Mesothelial cell of epicardium (in vitro differentiated cells): Measurements from ENCODE around the gene ATP8A1. TPM values are rescaled to one million over a fixed set of nuclear protein-coding genes. Genes with fewer than 3 reads are reported as not detected.

ENCODE experiments used
- DNase-seq, 2 experiments: peaks; one replicate each; pipeline ENCODE4 v3.0.0; 2021; ENCODE audit warnings: low spot score in 2 of 2; ENCODE audit not compliant: unreplicated experiment in 2 of 2
- H3K27ac Mint-ChIP-seq: 2 replicates; pipeline ENCODE4 v1.8.0; 2021; ENCODE audit warnings: mixed read lengths
- H3K27me3 Mint-ChIP-seq: 2 replicates; pipeline ENCODE4 v1.8.0; 2021; ENCODE audit warnings: low read depth, mixed read lengths
- H3K36me3 Mint-ChIP-seq: 2 replicates; pipeline ENCODE4 v1.8.0; 2021; ENCODE audit warnings: mixed read lengths
- H3K4me1 Mint-ChIP-seq: 2 replicates; pipeline ENCODE4 v1.8.0; 2021; ENCODE audit warnings: mixed read lengths
- H3K4me3 Mint-ChIP-seq: 2 replicates; pipeline ENCODE4 v1.8.0; 2021; ENCODE audit warnings: mild to moderate bottlenecking, moderate library complexity, mixed read lengths
- H3K9me3 Mint-ChIP-seq: 2 replicates; pipeline ENCODE4 v1.8.0; 2021; ENCODE audit warnings: mixed read lengths
- total RNA-seq: library from RNA; stranded (reverse); gene quantifications from 3 replicates; pipeline ENCODE4 v1.2.1, GENCODE V29; 2021
- TF ChIP-seq, protein P1 (sequence below): fragments of 200-600 bp; sonication (generic); IDR thresholded peaks from one replicate; pipeline ENCODE4 v1.5.0; 2021; ENCODE audit warnings: antibody characterized with exemption; ENCODE audit not compliant: unreplicated experiment

The ATP8A1 gene
- total RNA-seq, 1 donor from 2014 or later: 15.7 TPM

DNA sequence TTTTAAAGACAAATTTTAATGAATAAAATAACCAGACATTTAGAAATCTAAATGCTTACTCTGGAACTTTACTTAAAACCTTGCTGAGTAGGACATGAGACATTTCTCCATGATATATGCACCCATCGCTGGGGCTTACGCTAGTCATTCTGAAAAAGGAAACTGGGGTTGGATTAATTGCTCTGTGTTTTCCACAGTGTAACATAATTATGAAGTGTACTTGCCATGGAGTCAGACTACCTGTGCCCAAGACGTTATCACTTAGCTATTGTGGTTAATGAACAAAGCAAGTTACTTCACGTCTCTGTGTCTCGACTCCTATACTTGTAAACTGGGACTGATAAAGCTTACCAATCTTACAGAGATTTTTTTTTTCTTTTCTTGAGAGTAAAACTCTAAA is 211.9 kb downstream of the ATP8A1 start:
- no peak overlapping the region for H3K4me3 Mint-ChIP-seq
- H3K4me1 Mint-ChIP-seq: peaks cover 7% of the 10 kb centered on the region
- DNase-seq: no peak
- peaks cover 11% of the 10 kb centered on the region for H3K9me3 Mint-ChIP-seq
- TF ChIP-seq, protein P1, sequence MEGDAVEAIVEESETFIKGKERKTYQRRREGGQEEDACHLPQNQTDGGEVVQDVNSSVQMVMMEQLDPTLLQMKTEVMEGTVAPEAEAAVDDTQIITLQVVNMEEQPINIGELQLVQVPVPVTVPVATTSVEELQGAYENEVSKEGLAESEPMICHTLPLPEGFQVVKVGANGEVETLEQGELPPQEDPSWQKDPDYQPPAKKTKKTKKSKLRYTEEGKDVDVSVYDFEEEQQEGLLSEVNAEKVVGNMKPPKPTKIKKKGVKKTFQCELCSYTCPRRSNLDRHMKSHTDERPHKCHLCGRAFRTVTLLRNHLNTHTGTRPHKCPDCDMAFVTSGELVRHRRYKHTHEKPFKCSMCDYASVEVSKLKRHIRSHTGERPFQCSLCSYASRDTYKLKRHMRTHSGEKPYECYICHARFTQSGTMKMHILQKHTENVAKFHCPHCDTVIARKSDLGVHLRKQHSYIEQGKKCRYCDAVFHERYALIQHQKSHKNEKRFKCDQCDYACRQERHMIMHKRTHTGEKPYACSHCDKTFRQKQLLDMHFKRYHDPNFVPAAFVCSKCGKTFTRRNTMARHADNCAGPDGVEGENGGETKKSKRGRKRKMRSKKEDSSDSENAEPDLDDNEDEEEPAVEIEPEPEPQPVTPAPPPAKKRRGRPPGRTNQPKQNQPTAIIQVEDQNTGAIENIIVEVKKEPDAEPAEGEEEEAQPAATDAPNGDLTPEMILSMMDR: no peak
- H3K36me3 Mint-ChIP-seq: peaks cover 5% of the 10 kb centered on the region
- H3K27me3 Mint-ChIP-seq: no peaks in the 10 kb centered on the region
- no peak overlapping the region for H3K27ac Mint-ChIP-seq

DNA sequence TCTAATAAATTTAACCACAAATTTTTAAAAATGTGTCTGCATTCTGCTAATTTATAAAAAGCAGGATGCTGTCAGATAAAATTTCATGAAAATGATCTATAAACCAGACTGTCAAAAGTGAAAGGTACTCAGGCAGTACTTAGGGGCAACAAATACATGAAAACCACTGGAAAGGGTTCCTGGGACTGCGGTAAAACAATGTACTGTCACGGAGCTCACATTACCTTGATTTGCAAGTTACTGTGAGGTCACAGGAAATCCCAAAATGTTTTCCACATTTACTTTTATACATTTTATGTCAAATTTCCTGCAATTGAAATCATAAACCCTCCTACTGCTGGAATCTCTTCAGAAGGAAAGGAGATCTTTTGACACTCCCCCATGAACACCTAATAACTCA is 214.3 kb downstream of the ATP8A1 start:
- Mint-ChIP-seq H3K4me1 (peaks cover 13% of the 10 kb centered on the region), H3K27me3 (no peaks in the 10 kb centered on the region), H3K27ac (no peak overlapping the region), H3K36me3 (no peaks in the 10 kb centered on the region), H3K4me3 (no peak overlapping the region), H3K9me3 (peaks cover 5% of the 10 kb centered on the region)
- TF ChIP-seq, protein P1: no peak
- DNase-seq: no peak

DNA sequence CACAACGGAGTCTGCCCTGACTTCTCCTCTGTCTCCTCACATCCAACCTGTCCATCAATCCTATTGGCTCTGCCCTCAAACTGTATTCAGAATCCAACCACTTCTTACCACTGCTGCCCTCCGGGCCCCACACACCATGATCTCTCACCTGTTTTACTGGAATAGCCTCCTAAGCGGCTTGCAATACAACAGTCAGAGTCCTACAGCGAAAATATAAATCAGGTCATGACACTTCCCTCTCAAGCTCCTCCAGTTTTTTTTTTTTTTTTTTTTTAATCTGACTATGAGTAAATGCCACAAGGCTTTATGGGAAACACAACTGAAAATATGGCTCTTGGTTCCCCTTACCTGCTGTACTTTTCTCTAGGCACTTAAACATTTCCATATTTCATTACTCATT is 216.8 kb downstream of the ATP8A1 start:
- DNase-seq: no peak
- H3K36me3 Mint-ChIP-seq: peaks cover 4% of the 10 kb centered on the region
- H3K4me3 Mint-ChIP-seq: no peak overlapping the region
- no peaks in the 10 kb centered on the region for H3K9me3 Mint-ChIP-seq
- no peak overlapping the region for H3K27ac Mint-ChIP-seq
- peaks cover 17% of the 10 kb centered on the region for H3K4me1 Mint-ChIP-seq
- H3K27me3 Mint-ChIP-seq: no peaks in the 10 kb centered on the region
- TF ChIP-seq, protein P1: no peak

DNA sequence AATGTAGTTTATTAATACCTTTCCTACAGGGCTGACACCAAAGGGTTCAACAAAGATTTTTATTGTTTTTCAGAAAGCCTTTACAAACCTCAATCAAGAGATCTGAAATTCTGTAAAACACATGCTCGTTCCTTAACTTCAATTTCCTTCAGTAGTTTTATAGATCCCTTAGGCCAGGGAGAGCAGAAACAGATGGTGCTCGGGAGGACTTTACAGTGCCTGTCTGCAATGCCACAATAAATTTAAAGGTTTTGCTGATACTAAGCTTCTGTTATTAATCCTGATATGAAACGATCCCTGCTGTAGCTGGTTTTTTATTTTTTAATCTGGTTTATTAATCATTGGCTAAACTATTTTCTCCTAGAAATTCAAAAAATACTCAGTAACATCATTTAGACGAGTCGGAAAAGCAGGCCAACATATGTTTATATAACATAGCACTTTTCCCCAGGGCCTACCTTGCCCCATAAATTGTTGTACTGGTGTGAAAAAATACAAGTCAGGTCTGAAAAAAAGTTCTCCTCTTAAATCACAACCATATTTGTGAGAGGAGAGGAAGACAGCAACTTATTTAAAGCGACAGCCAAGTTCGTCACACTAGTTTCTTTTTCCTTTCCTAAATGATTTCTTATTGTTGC is 219.9 kb downstream of the ATP8A1 start:
- H3K27ac Mint-ChIP-seq: no peak overlapping the region
- no peak for DNase-seq
- no peaks in the 10 kb centered on the region for H3K9me3 Mint-ChIP-seq
- H3K4me1 Mint-ChIP-seq: peaks cover 11% of the 10 kb centered on the region
- H3K36me3 Mint-ChIP-seq: peaks cover 4% of the 10 kb centered on the region
- H3K27me3 Mint-ChIP-seq: no peaks in the 10 kb centered on the region
- TF ChIP-seq, protein P1: no peak
- no peak overlapping the region for H3K4me3 Mint-ChIP-seq

DNA sequence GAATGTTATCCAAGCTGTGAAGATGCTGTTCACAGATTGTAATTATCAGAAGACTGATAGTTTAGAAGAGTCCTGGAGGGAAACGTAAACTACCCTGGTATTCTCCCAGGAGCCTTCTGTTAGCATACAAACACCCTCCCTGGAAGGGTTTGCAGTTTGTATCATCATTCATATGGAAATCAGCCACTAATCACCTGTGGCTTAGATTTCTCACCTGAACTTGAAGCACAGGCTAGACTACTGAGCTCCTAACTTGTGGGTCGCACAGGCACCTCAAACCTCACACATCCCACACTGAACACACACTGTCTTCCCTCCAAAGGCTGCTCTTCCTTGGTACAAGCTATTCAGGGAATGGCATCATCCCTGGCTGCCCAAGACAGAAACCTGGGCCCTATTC is 228.9 kb downstream of the ATP8A1 start:
- TF ChIP-seq, protein P1: no peak
- Mint-ChIP-seq H3K27me3 (peaks cover 14% of the 10 kb centered on the region), H3K4me3 (no peak overlapping the region), H3K9me3 (no peaks in the 10 kb centered on the region), H3K27ac (no peak overlapping the region), H3K36me3 (no peaks in the 10 kb centered on the region), H3K4me1 (no peaks in the 10 kb centered on the region)
- no peak for DNase-seq
